Embryonic facial prominence (tissue), 1 donor: Measurements from ENCODE around the gene PLSCR3.
"Not testable (repeated sequence)": the region's sequence is repeated elsewhere in the genome, so short reads cannot be mapped to it uniquely, and the experiment has no call there.

Source experiments
- DNase-seq: peaks from one replicate; pipeline ENCODE4 v3.0.0-alpha.2; 2016; ENCODE audit errors: extremely low spot score

PLSCR3 gene

GRCh38 chr17:7380321-7380720, 14.0 kb downstream of the PLSCR3 start:
- no peak for DNase-seq

DNA sequence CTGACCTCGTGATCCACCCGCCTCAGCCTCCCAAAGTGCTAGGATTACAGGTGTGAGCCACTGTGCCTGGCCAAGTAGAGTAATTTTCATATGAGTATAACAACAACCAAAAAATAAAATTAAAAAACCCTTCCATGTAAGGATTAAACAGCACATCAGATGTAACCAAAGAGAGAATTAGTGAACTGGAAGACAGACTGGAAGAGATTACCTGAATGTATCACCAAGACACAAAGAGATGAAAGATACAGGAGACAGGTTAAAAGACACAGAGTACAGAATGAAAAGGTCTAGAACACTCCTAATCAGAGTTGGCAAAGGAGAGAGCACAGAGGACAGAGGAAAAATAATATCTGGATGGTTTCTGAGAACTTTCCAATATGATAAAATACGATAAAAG, 15.2 kb downstream of the PLSCR3 start:
- DNase-seq, result no peak

DNA sequence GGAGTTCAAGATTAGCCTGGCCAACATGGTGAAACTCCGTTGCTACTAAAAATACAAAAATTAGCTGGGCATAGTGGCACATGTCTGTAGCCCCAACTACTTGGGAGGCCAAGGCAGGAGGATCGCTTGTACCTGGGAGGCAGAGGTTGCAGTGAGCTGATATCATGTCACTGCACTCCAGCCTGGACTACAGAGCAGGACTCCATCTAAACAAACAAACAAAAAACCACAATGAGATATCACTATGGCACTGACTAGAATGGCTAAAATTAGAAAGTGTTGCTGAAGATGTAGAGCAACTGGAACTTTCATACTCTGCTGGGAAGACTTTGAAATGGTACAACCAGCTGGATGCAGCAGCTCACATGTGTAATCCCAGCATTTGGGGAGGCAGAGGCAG, 20.0 kb downstream of the PLSCR3 start:
- DNase-seq, result no peak

- no peak for DNase-seq
Measured at GRCh38 chr17:7370853-7371252, 23.5 kb downstream of the PLSCR3 start.

GRCh38 chr17:7369825-7370224, 24.5 kb downstream of the PLSCR3 start:
- no peak for DNase-seq

DNA sequence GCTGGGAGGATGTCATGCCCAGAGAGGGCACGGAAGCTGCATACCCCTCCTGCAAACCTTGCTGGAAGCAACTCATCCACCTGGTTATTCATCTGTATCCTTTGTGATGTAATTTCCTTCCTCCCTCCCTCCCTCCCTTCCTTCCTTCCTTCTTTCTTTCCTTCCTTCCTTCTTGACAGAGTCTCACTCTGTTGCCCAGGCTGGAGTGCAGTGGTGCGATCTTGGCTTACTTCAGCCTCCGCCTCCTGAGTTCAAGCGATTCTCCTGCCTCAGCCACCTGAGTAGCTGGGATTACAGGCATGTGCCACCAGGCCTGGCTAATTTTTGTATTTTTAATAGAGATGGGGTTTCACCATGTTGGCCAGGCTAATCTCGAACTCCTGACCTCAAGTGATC, 25.7 kb downstream of the PLSCR3 start:
- not testable (repeated sequence) for DNase-seq

DNA sequence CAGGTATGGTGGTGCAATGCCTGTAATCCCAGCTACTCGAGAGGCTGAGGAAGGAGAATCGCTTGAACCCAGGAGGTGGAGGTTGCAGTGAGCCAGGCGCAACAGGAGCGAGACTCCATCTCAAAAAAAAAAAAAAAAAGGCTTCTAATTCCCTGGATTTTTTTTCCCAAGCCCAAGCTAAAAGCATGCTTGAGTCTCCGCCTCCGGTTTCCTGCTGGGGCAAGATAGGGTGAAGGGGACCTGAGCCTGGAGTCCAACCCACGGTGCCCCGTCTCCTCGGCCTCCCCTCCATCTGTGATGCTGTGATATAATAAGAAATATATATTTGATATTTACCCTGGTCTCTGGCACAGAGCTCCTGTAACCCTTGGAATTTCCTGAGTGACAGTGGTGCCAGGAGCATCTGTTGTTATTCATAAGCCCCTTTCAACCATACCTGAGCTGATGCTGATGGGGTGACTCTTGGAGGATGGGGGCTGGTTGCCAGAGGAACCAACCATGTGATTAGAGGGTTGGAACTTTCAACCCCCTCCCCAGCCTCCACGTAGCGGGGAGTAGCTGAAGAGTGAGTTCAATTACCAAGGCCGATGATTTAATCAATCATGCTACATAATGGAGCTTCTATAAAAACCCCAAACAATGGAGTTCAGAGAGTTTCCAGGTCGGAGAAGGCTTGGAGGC, 26.3 kb downstream of the PLSCR3 start:
- no peak for DNase-seq

GRCh38 chr17:7367083-7367482, 27.2 kb downstream of the PLSCR3 start:
- DNase-seq, result no peak

- not testable (repeated sequence) for DNase-seq
Measured at GRCh38 chr17:7365963-7366362, 28.4 kb downstream of the PLSCR3 start.

GRCh38 chr17:7363311-7363710, 31.0 kb downstream of the PLSCR3 start:
- DNase-seq, result no peak

- no peak for DNase-seq
Measured at GRCh38 chr17:7361906-7362305, 32.4 kb downstream of the PLSCR3 start.

GRCh38 chr17:7357381-7357780, 36.9 kb downstream of the PLSCR3 start:
- no peak for DNase-seq

GRCh38 chr17:7356756-7357155, 37.6 kb downstream of the PLSCR3 start:
- no peak for DNase-seq

- DNase-seq, result no peak
Measured at GRCh38 chr17:7356072-7356549, 38.2 kb downstream of the PLSCR3 start.

GRCh38 chr17:7355573-7355972, 38.8 kb downstream of the PLSCR3 start:
- DNase-seq, result no peak

DNA sequence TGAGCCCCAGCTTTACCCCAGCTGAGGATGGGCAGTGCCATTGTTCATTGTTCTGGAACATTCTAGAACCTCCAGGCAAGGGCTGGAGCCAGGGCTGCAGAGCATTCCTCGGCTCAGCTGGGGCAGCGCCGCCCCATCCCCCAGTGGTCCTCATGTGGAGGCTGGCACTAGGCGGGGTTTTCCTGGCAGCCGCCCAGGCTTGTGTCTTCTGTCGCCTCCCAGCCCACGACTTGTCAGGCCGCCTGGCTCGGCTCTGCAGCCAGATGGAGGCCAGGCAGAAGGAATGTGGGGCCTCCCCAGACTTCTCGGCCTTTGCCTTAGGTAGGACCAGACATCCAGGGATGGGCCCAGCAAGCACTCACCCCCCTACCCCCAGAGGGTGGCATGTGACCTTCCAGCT, 39.3 kb downstream of the PLSCR3 start, which contains the start of gene TMEM95:
Gene TMEM95, plus strand, starts transcription at position 104 of the 400 bp plus-strand sequence. Its CDS starts 49 bp downstream, at position 153.
- DNase-seq, result no peak

DNA sequence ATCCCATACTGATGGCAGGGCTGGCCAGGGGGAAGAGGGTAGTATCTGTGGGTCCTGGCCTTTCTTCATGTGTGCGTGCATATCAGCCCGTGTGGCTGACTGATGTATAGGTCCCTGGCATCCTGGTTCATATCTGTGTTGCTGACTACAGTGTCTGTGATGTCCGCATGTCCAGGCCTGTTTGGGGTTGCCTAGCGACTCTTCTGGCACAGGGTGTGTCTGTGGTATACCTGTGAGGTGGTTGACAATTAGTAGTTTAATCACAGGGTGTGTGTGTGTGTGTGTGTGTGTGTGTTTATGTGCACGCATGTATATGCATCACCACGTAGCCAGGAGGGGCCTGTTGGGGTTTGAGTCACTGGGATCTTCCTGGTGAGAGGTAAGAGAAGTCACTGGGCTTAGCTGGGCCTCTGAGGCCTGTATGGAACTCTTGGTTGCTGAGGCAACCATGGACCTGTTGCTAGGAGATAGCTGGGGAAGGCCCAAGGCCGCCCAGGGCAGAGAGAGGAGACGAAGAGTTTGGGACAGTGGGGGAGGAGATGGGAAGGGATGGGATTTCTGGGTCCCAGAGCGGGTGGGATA, 40.0 kb downstream of the PLSCR3 start:
- no peak for DNase-seq

DNA sequence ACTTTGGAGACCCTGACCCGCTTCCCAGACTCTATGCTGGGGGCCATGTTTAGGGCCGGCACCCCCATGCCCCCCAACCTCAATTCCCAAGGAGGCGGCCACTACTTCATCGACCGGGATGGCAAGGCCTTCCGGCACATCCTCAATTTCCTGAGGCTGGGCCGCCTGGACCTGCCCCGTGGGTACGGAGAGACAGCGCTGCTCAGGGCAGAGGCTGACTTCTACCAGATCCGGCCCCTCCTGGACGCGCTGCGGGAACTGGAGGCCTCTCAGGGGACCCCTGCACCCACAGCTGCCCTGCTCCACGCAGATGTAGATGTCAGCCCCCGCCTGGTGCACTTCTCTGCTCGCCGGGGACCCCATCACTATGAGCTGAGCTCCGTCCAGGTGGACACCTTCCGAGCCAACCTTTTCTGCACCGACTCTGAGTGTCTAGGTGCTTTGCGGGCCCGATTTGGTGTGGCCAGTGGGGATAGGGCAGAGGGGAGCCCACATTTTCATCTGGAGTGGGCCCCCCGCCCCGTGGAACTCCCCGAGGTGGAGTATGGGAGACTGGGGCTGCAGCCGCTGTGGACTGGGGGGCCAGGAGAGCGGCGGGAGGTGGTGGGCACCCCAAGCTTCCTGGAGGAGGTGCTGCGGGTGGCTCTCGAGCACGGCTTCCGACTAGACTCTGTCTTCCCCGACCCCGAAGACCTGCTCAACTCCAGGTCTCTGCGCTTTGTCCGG, 41.3 kb downstream of the PLSCR3 start:
- no peak for DNase-seq

DNA sequence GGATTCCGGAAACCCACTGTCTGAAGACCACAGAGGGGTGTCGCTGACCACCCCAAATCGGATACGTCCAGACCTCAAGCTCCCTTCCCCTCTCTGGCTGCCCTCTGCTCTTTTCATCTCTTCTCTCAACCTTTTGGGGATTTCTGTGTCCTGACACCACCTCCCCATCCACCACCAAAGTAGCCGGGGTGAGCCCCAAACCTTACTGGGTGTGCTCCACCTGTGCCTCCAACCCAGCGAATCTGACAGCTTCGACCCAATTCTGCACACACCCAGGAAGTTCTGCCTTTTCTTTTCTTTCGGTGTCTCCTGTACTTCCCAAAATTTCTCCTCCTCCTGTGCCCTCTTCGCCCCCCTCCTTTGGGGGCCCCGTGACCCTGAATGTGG, 41.8 kb downstream of the PLSCR3 start:
- DNase-seq, result no peak

DNA sequence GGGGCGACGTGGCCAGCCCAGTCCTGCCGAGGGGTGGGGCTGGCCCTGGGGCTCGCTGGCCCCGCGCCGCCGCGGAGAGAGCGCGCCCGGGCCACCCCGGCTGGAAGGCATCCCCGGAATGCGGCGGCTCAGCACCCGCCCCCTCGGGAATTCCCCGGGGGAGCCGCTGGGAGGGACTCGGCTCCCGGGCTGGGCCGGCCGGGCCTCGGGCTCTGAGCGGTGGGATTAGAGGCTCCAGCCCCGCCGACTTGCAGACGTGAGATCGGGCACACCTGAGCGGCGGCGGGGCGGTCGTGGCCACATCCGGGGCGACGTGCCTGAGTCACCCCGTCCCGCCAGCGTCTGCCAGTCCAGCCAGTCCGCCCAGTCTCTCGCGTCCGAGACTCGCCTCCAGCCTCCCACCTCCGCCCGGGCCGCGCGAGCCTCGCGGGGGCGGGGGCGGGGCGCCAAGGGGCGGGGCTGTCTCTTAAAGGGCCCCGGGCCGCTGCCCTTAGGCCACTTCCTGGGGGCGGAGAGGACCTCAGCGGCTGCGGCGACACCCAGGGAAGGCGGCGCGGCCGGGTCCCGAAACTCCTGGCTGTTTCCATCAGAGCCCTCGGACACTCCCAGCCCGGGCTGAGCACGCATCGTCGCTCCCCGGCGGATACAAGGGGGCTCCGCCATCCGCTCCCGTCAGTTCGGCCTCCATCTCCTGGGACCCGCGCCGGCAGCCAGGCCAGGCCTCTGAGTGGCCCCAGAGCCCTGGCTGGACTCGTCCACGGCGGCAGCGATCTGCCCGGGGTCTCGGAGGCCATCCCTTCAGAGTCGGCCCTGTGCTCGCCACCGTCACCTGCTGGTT, 42.4 kb downstream of the PLSCR3 start, which contains the start of gene KCTD11:
Gene KCTD11, plus strand, starts transcription at position 498 of the 838 bp plus-strand sequence.
- DNase-seq, result no peak

- DNase-seq, result no peak
Measured at GRCh38 chr17:7348478-7349242, 45.7 kb downstream of the PLSCR3 start.
